ENCODE measurements around the gene GALNT2.

- TF ChIP-seq CTCF (IDR thresholded peaks at IDR 0.05 in 2 of 3, conservative IDR thresholded peaks at IDR 0.05 in 1 of 3; ENCODE audit: insufficient read depth in 2 of 3, low read depth in 1 of 3, low read length in 3 of 3) (no peak), KLF10 (CRISPR knock-in tag; IDR thresholded peaks at IDR 0.05) (no peak), BRF2 (IDR thresholded peaks at IDR 0.05; ENCODE audit: borderline replicate concordance, insufficient read depth, insufficient read length) (no peak), FOS (IDR thresholded peaks at IDR 0.05; ENCODE audit: extremely low read depth, insufficient read length) (no peak)
These were observed 151.6 kb downstream of the GALNT2 start for GRCh38 chr1:230218667-230219066.

Data from K562 (cell line).